ENCODE results near the gene ETS1.

DNA sequence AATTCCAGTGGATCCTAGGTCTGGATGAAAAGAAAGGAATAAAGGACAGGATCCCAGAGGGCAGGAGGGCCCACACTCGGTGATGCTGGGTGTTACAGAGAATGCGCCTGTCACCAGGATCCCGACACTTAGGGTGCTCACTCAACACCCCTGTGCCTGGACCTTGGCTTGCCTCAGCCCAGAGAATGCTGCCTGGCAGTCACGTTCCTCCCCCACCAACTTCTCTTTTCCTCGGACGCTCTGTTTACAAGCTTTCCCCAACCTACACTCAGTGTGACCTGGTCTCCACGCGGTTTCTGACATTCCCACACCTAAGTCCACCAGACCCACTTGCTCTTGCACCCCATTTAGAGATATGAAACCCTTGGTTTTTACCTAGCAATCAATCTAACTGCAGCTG, 38.0 kb upstream of the ETS1 start:
- TF ChIP-seq BHLHE40 (IDR thresholded peaks at IDR 0.05; ENCODE audit: borderline replicate concordance) (no peak), SUZ12 (IDR thresholded peaks at IDR 0.05) (no peak), HDGF (IDR thresholded peaks at IDR 0.05; ENCODE audit: borderline replicate concordance) (no peak), SP1 (IDR thresholded peaks at IDR 0.05) (no peak), ARNT (IDR thresholded peaks at IDR 0.05) (no peak), FOXA1 (IDR thresholded peaks at IDR 0.05) (no peak), ZNF384 (IDR thresholded peaks at IDR 0.05) (no peak), LEF1 (IDR thresholded peaks at IDR 0.05; ENCODE audit: borderline replicate concordance) (no peak), NFRKB (IDR thresholded peaks at IDR 0.05) (no peak), TARDBP (IDR thresholded peaks at IDR 0.05) (no peak), CTBP1 (IDR thresholded peaks at IDR 0.05; ENCODE audit: borderline replicate concordance) (no peak), FOXK2 (IDR thresholded peaks at IDR 0.05) (no peak), ELF4 (IDR thresholded peaks at IDR 0.05) (no peak), FOXM1 (IDR thresholded peaks at IDR 0.05; ENCODE audit: borderline replicate concordance) (no peak)

All from HEK293T (cell line).